Measurements from ENCODE around the gene KLHL24.

GRCh38 chr3:183635107-183635430 is 354 bp upstream of the KLHL24 start:
- TF ChIP-seq LEF1 (IDR thresholded peaks at IDR 0.05; ENCODE audit: borderline replicate concordance) (no peak), NFRKB (IDR thresholded peaks at IDR 0.05) (no peak), FOXK2 (IDR thresholded peaks at IDR 0.05) (no peak), TARDBP (IDR thresholded peaks at IDR 0.05) (no peak), SUZ12 (IDR thresholded peaks at IDR 0.05) (no peak), ELF4 (IDR thresholded peaks at IDR 0.05) (no peak), FOXA1 (IDR thresholded peaks at IDR 0.05) (no peak), SP1 (IDR thresholded peaks at IDR 0.05) (no peak), FOXM1 (IDR thresholded peaks at IDR 0.05; ENCODE audit: borderline replicate concordance) (no peak)

Measured in HEK293T (cell line).